HepG2 (cell line): ENCODE results near the gene COQ4. TPM values are rescaled to one million over a fixed set of nuclear protein-coding genes. Genes with fewer than 3 reads are reported as not detected.

ENCODE experiments used
- ARID5B ChIP-seq: IDR thresholded peaks from 2 replicates; pipeline ENCODE4 v1.4.0; 2020; ENCODE audit warnings: mild to moderate bottlenecking, missing genetic modification reagents
- ASH2L ChIP-seq: fragments of 300-600, 200-600 bp; sonication (generic); IDR thresholded peaks from 2 replicates; pipeline ENCODE4 v1.7.0; 2017; ENCODE audit warnings: low read depth, mild to moderate bottlenecking, moderate library complexity, mixed read lengths, low read length; ENCODE audit not compliant: insufficient read length
- CBFB ChIP-seq: sonication (generic); formaldehyde crosslinking; IDR thresholded peaks from 2 replicates; pipeline ENCODE4 v1.4.0; 2020; ENCODE audit warnings: missing genetic modification reagents
- IKZF5 ChIP-seq: IDR thresholded peaks from 2 replicates; pipeline ENCODE4 v1.6.1; 2018; ENCODE audit warnings: missing genetic modification reagents, mild to moderate bottlenecking, missing compliant biosample characterization
- MED8 ChIP-seq: sonication (generic); formaldehyde crosslinking; IDR thresholded peaks from 2 replicates; pipeline ENCODE4 v1.8.1; 2023; ENCODE audit warnings: mild to moderate bottlenecking, missing genetic modification reagents; ENCODE audit not compliant: insufficient replicate concordance
- NAIF1 ChIP-seq: sonication (generic); formaldehyde crosslinking; IDR thresholded peaks from 2 replicates; pipeline ENCODE4 v1.5.0; 2020; ENCODE audit warnings: mild to moderate bottlenecking, missing genetic modification reagents, borderline replicate concordance
- NFAT5 ChIP-seq: sonication (generic); formaldehyde crosslinking; IDR thresholded peaks from 2 replicates; pipeline ENCODE4 v1.4.0; 2020; ENCODE audit warnings: missing genetic modification reagents
- NPAS2 ChIP-seq: sonication (generic); formaldehyde crosslinking; IDR thresholded peaks from 2 replicates; pipeline ENCODE4 v1.8.0; 2022; ENCODE audit warnings: mild to moderate bottlenecking, missing genetic modification reagents, borderline replicate concordance
- NR2F6 ChIP-seq, 2 experiments: IDR thresholded peaks; 2 replicates each; pipeline ENCODE4 v1.6.1; 2016; ENCODE audit warnings: antibody characterized with exemption in 1 of 2, mild to moderate bottlenecking in 1 of 2
- SMAD3 ChIP-seq: sonication (generic); formaldehyde crosslinking; IDR thresholded peaks from 2 replicates; pipeline ENCODE4 v1.4.0; 2020; ENCODE audit warnings: missing genetic modification reagents
- SSRP1 ChIP-seq: IDR thresholded peaks from 2 replicates; pipeline ENCODE4 v1.6.1; 2016; ENCODE audit warnings: control low read depth
- TARDBP ChIP-seq: sonication (generic); formaldehyde crosslinking; IDR thresholded peaks from 2 replicates; pipeline ENCODE4 v1.8.0; 2022; ENCODE audit warnings: mild to moderate bottlenecking, missing genetic modification reagents
- XRCC5 ChIP-seq: fragments of 200-400 bp; formaldehyde crosslinking; optimal IDR thresholded peaks from 2 replicates; pipeline ENCODE3; 2017; ENCODE audit warnings: mild to moderate bottlenecking, low read length
- ZMYM4 ChIP-seq: sonication (generic); formaldehyde crosslinking; IDR thresholded peaks from 2 replicates; pipeline ENCODE4 v1.8.1; 2023; ENCODE audit warnings: mild to moderate bottlenecking, missing genetic modification reagents
- ZNF430 ChIP-seq: sonication (generic); formaldehyde crosslinking; IDR thresholded peaks from 2 replicates; pipeline ENCODE4 v1.9.0; 2021; ENCODE audit warnings: mild to moderate bottlenecking, missing genetic modification reagents
- ZNF432 ChIP-seq: sonication (generic); formaldehyde crosslinking; IDR thresholded peaks from 2 replicates; pipeline ENCODE4 v1.5.0; 2020; ENCODE audit warnings: missing genetic modification reagents, mild to moderate bottlenecking, borderline replicate concordance
- ZNF543 ChIP-seq: sonication (generic); formaldehyde crosslinking; IDR thresholded peaks from 2 replicates; pipeline ENCODE4 v1.4.0; 2020; ENCODE audit warnings: mild to moderate bottlenecking, missing genetic modification reagents
- ZNF546 ChIP-seq: sonication (generic); formaldehyde crosslinking; conservative IDR thresholded peaks from 2 replicates; pipeline ENCODE4 v1.8.1; 2023; ENCODE audit warnings: mild to moderate bottlenecking, missing genetic modification reagents
- polyA plus RNA-seq, 8 experiments: library from polyadenylated mRNA; depleted of rRNA in 3 of 8; stranded (reverse) in 7 of 8; unstranded in 1 of 8; fragments of >200 nt; fragmentation: Illumina TruSeq in 4 of 8; extraction: Trizol in 4 of 8; gene quantifications; 2 replicates each; pipeline versions ENCODE4 v1.2.1 to v1.2.3, GENCODE V29; 2011 to 2016; ENCODE audit warnings: low read depth in 4 of 8, missing spikeins in 1 of 8, mixed read lengths in 1 of 8; ENCODE audit not compliant: insufficient read depth in 1 of 8
- total RNA-seq, 5 experiments: library from RNA; depleted of rRNA; stranded (reverse); fragments of >200 nt; fragmentation: Illumina TruSeq; extraction: Trizol; gene quantifications; 2 replicates each; pipeline ENCODE4 v1.2.3, GENCODE V29; 2016; ENCODE audit warnings: low read depth in 1 of 5

Gene COQ4
- total and polyA plus RNA-seq, 2 of the 13 experiments (the other 11 are each of a cell fraction or from before 2014, with no cell fraction given): 26.1 to 36.0 TPM

- no peak for TF ChIP-seq NFAT5 (CRISPR knock-in tag)
- no peak for TF ChIP-seq NPAS2 (CRISPR knock-in tag)
- peak; percentile 48; the same call in 1 of the 2 replicates for TF ChIP-seq SMAD3 (CRISPR knock-in tag)
- peak; percentile 54; the same call in 1 of the 2 replicates for TF ChIP-seq ARID5B (CRISPR knock-in tag)
- peak; percentile 19; the same call in 1 of the 2 replicates for TF ChIP-seq CBFB (CRISPR knock-in tag)
- peak; percentile 52; the same call in 1 of the 2 replicates for TF ChIP-seq ZMYM4 (CRISPR knock-in tag)
- TF ChIP-seq ZNF432: no peak
- peak; percentile 41; the same call in 1 of the 2 replicates for TF ChIP-seq TARDBP (CRISPR knock-in tag)
- peak; percentile 98 for TF ChIP-seq SSRP1 (CRISPR knock-in tag)
- 0 out of 2 replicates have a peak, but pooled peaks have one; percentile 13 for TF ChIP-seq NR2F6 (IDR thresholded peaks at IDR 0.05)
- peak; percentile 27; the same call in 1 of the 2 replicates for TF ChIP-seq NR2F6 (CRISPR knock-in tag; IDR thresholded peaks at IDR 0.05)
- peak; percentile 62; the same call in 1 of the 2 replicates for TF ChIP-seq ZNF543 (CRISPR knock-in tag)
- peak; percentile 72 for TF ChIP-seq ASH2L
- peak; percentile 51 for TF ChIP-seq MED8 (CRISPR knock-in tag)
- peak; percentile 58 for TF ChIP-seq XRCC5
- TF ChIP-seq ZNF430 (CRISPR knock-in tag): peak; percentile 52; the same call in 1 of the 2 replicates
- TF ChIP-seq IKZF5 (CRISPR knock-in tag): peak; percentile 54
- peak; percentile 20; the same call in 1 of the 2 replicates for TF ChIP-seq NAIF1
- no peak for TF ChIP-seq ZNF546
These were observed 17.4 kb downstream of the COQ4 start, which contains the start of gene SLC27A4 (continued) for GRCh38 chr9:128339761-128340690.
